Naive B cell (primary cell): ENCODE measurements around the gene ARHGAP28. TPM values are rescaled to one million over a fixed set of nuclear protein-coding genes. Genes with fewer than 3 reads are reported as not detected.

Experiments
- ATAC-seq, 2 donors: fragments of 150-1000 bp; cut with Tn5 transposase; 2 replicates each; pipeline ENCODE4 v1.10.0; 2021; ENCODE audit warnings: low read depth in 2 of 2, mild to moderate bottlenecking in 2 of 2, moderate library complexity in 2 of 2
- DNase-seq: peaks from one replicate; pipeline ENCODE4 v3.0.0; 2022
- H3K27ac Mint-ChIP-seq, 6 donors: one replicate each; pipeline ENCODE4 v1.8.0; 2020 to 2022; ENCODE audit warnings: mild to moderate bottlenecking in 6 of 6, mixed read lengths in 6 of 6, moderate library complexity in 5 of 6, inconsistent platforms in 2 of 6
- H3K27me3 Mint-ChIP-seq, 3 donors: one replicate each; pipeline ENCODE4 v1.8.0; 2021 to 2022; ENCODE audit warnings: mixed read lengths in 3 of 3, mild to moderate bottlenecking in 1 of 3
- H3K36me3 Mint-ChIP-seq, 2 donors: one replicate each; pipeline ENCODE4 v1.8.0; 2020 to 2022; ENCODE audit warnings: mixed read lengths in 2 of 2, inconsistent platforms in 1 of 2, mild to moderate bottlenecking in 1 of 2
- H3K4me1 Mint-ChIP-seq, 3 donors: one replicate each; pipeline ENCODE4 v1.8.0; 2020 to 2022; ENCODE audit warnings: mixed read lengths in 3 of 3, inconsistent platforms in 1 of 3, mild to moderate bottlenecking in 1 of 3, moderate library complexity in 1 of 3
- H3K4me3 Mint-ChIP-seq, 8 donors: one replicate each; pipeline ENCODE4 v1.8.0; 2020 to 2022; ENCODE audit warnings: mild to moderate bottlenecking in 8 of 8, mixed read lengths in 8 of 8, moderate library complexity in 8 of 8, inconsistent platforms in 2 of 8
- H3K9me3 Mint-ChIP-seq, 7 donors: one replicate each; pipeline ENCODE4 v1.8.0; 2020 to 2022; ENCODE audit warnings: mixed read lengths in 7 of 7, mild to moderate bottlenecking in 5 of 7, inconsistent platforms in 2 of 7, moderate library complexity in 1 of 7
- polyA plus RNA-seq, 6 donors: library from polyadenylated mRNA; unstranded; fragments of 300-500 nt; fragmentation: Illumina TruSeq; gene quantifications; one replicate each; pipeline ENCODE4 v1.2.3, GENCODE V29; 2021; ENCODE audit warnings: low read depth in 6 of 6

Gene ARHGAP28
- polyA plus RNA-seq, 6 donors from 2014 or later, result not detected

GRCh38 chr18:6741232-6741663, 11.7 kb downstream of the ARHGAP28 start:
- H3K4me1 Mint-ChIP-seq, result no peaks in the 10 kb centered on the region

GRCh38 chr18:6741786-6742185, 12.3 kb downstream of the ARHGAP28 start:
- DNase-seq, result no peak
- Mint-ChIP-seq H3K27ac (no peak overlapping the region), H3K9me3 (peaks cover 0 to 4% (median 3%) of the 10 kb centered on the region in 7 donors), H3K4me3 (no peak overlapping the region), H3K4me1 (no peaks in the 10 kb centered on the region), H3K36me3 (no peaks in the 10 kb centered on the region), H3K27me3 (peaks cover 0 to 8% (median 4%) of the 10 kb centered on the region in 3 donors)
- no peak for ATAC-seq

More at GRCh38 chr18:6741232-6741663, 11.7 kb downstream of the ARHGAP28 start:
- no peak for ATAC-seq
- H3K36me3 Mint-ChIP-seq, result no peaks in the 10 kb centered on the region
- H3K27ac Mint-ChIP-seq, result no peak overlapping the region
- H3K9me3 Mint-ChIP-seq, result peaks cover 0 to 4% (median 0%) of the 10 kb centered on the region in 7 donors
- DNase-seq, result no peak
- H3K27me3 Mint-ChIP-seq, result peaks cover 0 to 8% (median 4%) of the 10 kb centered on the region in 3 donors
- H3K4me3 Mint-ChIP-seq, result no peak overlapping the region

GRCh38 chr18:6743999-6744398, 14.5 kb downstream of the ARHGAP28 start:
- no peaks in the 10 kb centered on the region for H3K36me3 Mint-ChIP-seq
- H3K27ac Mint-ChIP-seq, result no peak overlapping the region

GRCh38 chr18:6744816-6745455, 15.4 kb downstream of the ARHGAP28 start:
- H3K9me3 Mint-ChIP-seq, result peaks cover 0 to 11% (median 3%) of the 10 kb centered on the region in 7 donors
- H3K4me1 Mint-ChIP-seq, result no peaks in the 10 kb centered on the region
- H3K4me3 Mint-ChIP-seq, result no peak overlapping the region
- DNase-seq (no peak), ATAC-seq (no peak)
- peak overlapping the region in 1 of 6 donors; percentile 79 for H3K27ac Mint-ChIP-seq
- H3K27me3 Mint-ChIP-seq, result peaks cover 0 to 8% (median 4%) of the 10 kb centered on the region in 3 donors
- no peaks in the 10 kb centered on the region for H3K36me3 Mint-ChIP-seq

More at GRCh38 chr18:6743999-6744398, 14.5 kb downstream of the ARHGAP28 start:
- Mint-ChIP-seq H3K4me1 (no peaks in the 10 kb centered on the region), H3K4me3 (no peak overlapping the region), H3K27me3 (peaks cover 0 to 8% (median 4%) of the 10 kb centered on the region in 3 donors), H3K9me3 (peaks cover 0 to 9% (median 3%) of the 10 kb centered on the region in 7 donors)
- DNase-seq, result no peak
- ATAC-seq, result no peak

- no peak for DNase-seq
- Mint-ChIP-seq H3K9me3 (peaks cover 0 to 15% (median 4%) of the 10 kb centered on the region in 7 donors), H3K4me1 (no peaks in the 10 kb centered on the region), H3K27ac (peak overlapping the region in 1 of 6 donors; percentile 79), H3K27me3 (peaks cover 0 to 8% (median 4%) of the 10 kb centered on the region in 3 donors), H3K4me3 (no peak overlapping the region), H3K36me3 (no peaks in the 10 kb centered on the region)
- no peak for ATAC-seq
Measured at GRCh38 chr18:6745504-6746031, 16.1 kb downstream of the ARHGAP28 start.

GRCh38 chr18:6746386-6746960, 17.0 kb downstream of the ARHGAP28 start:
- Mint-ChIP-seq H3K27me3 (peaks cover 0 to 7% (median 4%) of the 10 kb centered on the region in 3 donors), H3K27ac (no peak overlapping the region)

GRCh38 chr18:6747646-6748045, 18.1 kb downstream of the ARHGAP28 start:
- no peaks in the 10 kb centered on the region for H3K27me3 Mint-ChIP-seq
- no peaks in the 10 kb centered on the region for H3K4me1 Mint-ChIP-seq
- ATAC-seq (no peak), DNase-seq (no peak)
- no peak overlapping the region for H3K27ac Mint-ChIP-seq
- H3K36me3 Mint-ChIP-seq, result no peaks in the 10 kb centered on the region
- no peak overlapping the region for H3K4me3 Mint-ChIP-seq
- H3K9me3 Mint-ChIP-seq, result peaks cover 0 to 25% (median 4%) of the 10 kb centered on the region in 7 donors

More at GRCh38 chr18:6746386-6746960, 17.0 kb downstream of the ARHGAP28 start:
- DNase-seq (no peak), ATAC-seq (no peak)
- no peaks in the 10 kb centered on the region for H3K4me1 Mint-ChIP-seq
- H3K9me3 Mint-ChIP-seq, result peaks cover 3 to 24% (median 7%) of the 10 kb centered on the region in 7 donors
- H3K4me3 Mint-ChIP-seq, result no peak overlapping the region
- H3K36me3 Mint-ChIP-seq, result no peaks in the 10 kb centered on the region

- Mint-ChIP-seq H3K4me3 (no peak overlapping the region), H3K9me3 (peaks cover 3 to 25% (median 5%) of the 10 kb centered on the region in 7 donors), H3K27me3 (no peaks in the 10 kb centered on the region), H3K4me1 (no peaks in the 10 kb centered on the region), H3K27ac (no peak overlapping the region), H3K36me3 (no peaks in the 10 kb centered on the region)
- no peak for DNase-seq
- ATAC-seq, result no peak
Measured at GRCh38 chr18:6748241-6748640, 18.7 kb downstream of the ARHGAP28 start.

GRCh38 chr18:6750411-6750810, 20.9 kb downstream of the ARHGAP28 start:
- ATAC-seq, result no peak
- Mint-ChIP-seq H3K27me3 (no peaks in the 10 kb centered on the region), H3K4me3 (peak overlapping the region in 1 of 8 donors; percentile 71), H3K4me1 (no peaks in the 10 kb centered on the region), H3K27ac (no peak overlapping the region), H3K36me3 (no peaks in the 10 kb centered on the region), H3K9me3 (peaks cover 3 to 25% (median 7%) of the 10 kb centered on the region in 7 donors)
- DNase-seq, result no peak

- Mint-ChIP-seq H3K27me3 (no peaks in the 10 kb centered on the region), H3K4me1 (no peaks in the 10 kb centered on the region), H3K4me3 (no peak overlapping the region), H3K9me3 (peaks cover 3 to 25% (median 7%) of the 10 kb centered on the region in 7 donors), H3K27ac (no peak overlapping the region), H3K36me3 (no peaks in the 10 kb centered on the region)
- ATAC-seq (no peak), DNase-seq (no peak)
Measured at GRCh38 chr18:6751222-6751621, 21.7 kb downstream of the ARHGAP28 start.

- no peak overlapping the region for H3K27ac Mint-ChIP-seq
- no peaks in the 10 kb centered on the region for H3K36me3 Mint-ChIP-seq
- H3K27me3 Mint-ChIP-seq, result no peaks in the 10 kb centered on the region
- ATAC-seq (no peak), DNase-seq (no peak)
- H3K4me3 Mint-ChIP-seq, result no peak overlapping the region
- peaks cover 0 to 15% (median 5%) of the 10 kb centered on the region in 7 donors for H3K9me3 Mint-ChIP-seq
- no peaks in the 10 kb centered on the region for H3K4me1 Mint-ChIP-seq
Measured at GRCh38 chr18:6752202-6752860, 22.8 kb downstream of the ARHGAP28 start.

GRCh38 chr18:6755107-6755506, 25.6 kb downstream of the ARHGAP28 start:
- no peak for ATAC-seq
- no peak overlapping the region for H3K4me3 Mint-ChIP-seq
- no peak overlapping the region for H3K27ac Mint-ChIP-seq
- peaks cover 0 to 12% (median 5%) of the 10 kb centered on the region in 7 donors for H3K9me3 Mint-ChIP-seq
- no peaks in the 10 kb centered on the region for H3K36me3 Mint-ChIP-seq
- no peaks in the 10 kb centered on the region for H3K27me3 Mint-ChIP-seq
- no peak for DNase-seq
- no peaks in the 10 kb centered on the region for H3K4me1 Mint-ChIP-seq

- Mint-ChIP-seq H3K27me3 (no peaks in the 10 kb centered on the region), H3K36me3 (no peaks in the 10 kb centered on the region), H3K4me3 (no peak overlapping the region), H3K4me1 (no peaks in the 10 kb centered on the region), H3K27ac (no peak overlapping the region), H3K9me3 (peaks cover 0 to 11% (median 0%) of the 10 kb centered on the region in 7 donors)
- ATAC-seq (no peak), DNase-seq (no peak)
Measured at GRCh38 chr18:6757931-6758330, 28.4 kb downstream of the ARHGAP28 start.
